HepG2 (cell line): ENCODE measurements around the gene SLC16A6. TPM values are rescaled to one million over a fixed set of nuclear protein-coding genes. Genes with fewer than 3 reads are reported as not detected.
A peak's percentile ranks its signal among the peaks of the same experiment; 100 is the strongest.

Experiments
- AGO1 ChIP-seq: fragments of 200-400 bp; formaldehyde crosslinking; IDR thresholded peaks from 2 replicates; pipeline ENCODE4 v1.6.1; 2017; ENCODE audit warnings: mild to moderate bottlenecking, low read depth, low read length, moderate library complexity; ENCODE audit not compliant: poor library complexity, severe bottlenecking
- GFI1 ChIP-seq: sonication (generic); formaldehyde crosslinking; IDR thresholded peaks from 2 replicates; pipeline ENCODE4 v1.5.0; 2020; ENCODE audit warnings: missing genetic modification reagents, mild to moderate bottlenecking, borderline replicate concordance
- HDAC2 ChIP-seq: sonication (generic); formaldehyde crosslinking; IDR thresholded peaks from 2 replicates; pipeline ENCODE4 v1.4.0; 2020; ENCODE audit warnings: missing genetic modification reagents
- HNF4A ChIP-seq: sonication (generic); formaldehyde crosslinking; IDR thresholded peaks from 2 replicates; pipeline ENCODE4 v1.4.0; 2020; ENCODE audit warnings: missing genetic modification reagents
- IRF2 ChIP-seq: IDR thresholded peaks from 2 replicates; pipeline ENCODE4 v1.6.1; 2018; ENCODE audit warnings: missing genetic modification reagents, missing compliant biosample characterization
- ISX ChIP-seq: sonication (generic); formaldehyde crosslinking; conservative IDR thresholded peaks from 2 replicates; pipeline ENCODE4 v1.5.0; 2020; ENCODE audit warnings: missing genetic modification reagents
- PCBP2 ChIP-seq: fragments of 200-400 bp; formaldehyde crosslinking; optimal IDR thresholded peaks from 2 replicates; pipeline ENCODE3; 2018; ENCODE audit warnings: low read length, low read depth; ENCODE audit not compliant: poor library complexity, severe bottlenecking
- YEATS2 ChIP-seq: sonication (generic); formaldehyde crosslinking; IDR thresholded peaks from 2 replicates; pipeline ENCODE4 v1.4.0; 2020; ENCODE audit warnings: missing genetic modification reagents, borderline replicate concordance
- ZC3H4 ChIP-seq: sonication (generic); formaldehyde crosslinking; IDR thresholded peaks from 2 replicates; pipeline ENCODE4 v1.4.0; 2020; ENCODE audit warnings: missing genetic modification reagents, borderline replicate concordance
- ZFP36L2 ChIP-seq: sonication (generic); formaldehyde crosslinking; IDR thresholded peaks from 2 replicates; pipeline ENCODE4 v1.4.0; 2020; ENCODE audit warnings: missing genetic modification reagents
- ZNF33A ChIP-seq: sonication (generic); formaldehyde crosslinking; IDR thresholded peaks from 2 replicates; pipeline ENCODE4 v1.5.1; 2020; ENCODE audit warnings: missing genetic modification reagents, mild to moderate bottlenecking, moderate library complexity, borderline replicate concordance
- ZNF788 ChIP-seq: sonication (generic); formaldehyde crosslinking; IDR thresholded peaks from 2 replicates; pipeline ENCODE4 v1.5.0; 2020; ENCODE audit warnings: mild to moderate bottlenecking, missing genetic modification reagents, borderline replicate concordance
- polyA plus RNA-seq, 8 experiments: library from polyadenylated mRNA; depleted of rRNA in 3 of 8; stranded (reverse) in 7 of 8; unstranded in 1 of 8; fragments of >200 nt; fragmentation: Illumina TruSeq in 4 of 8; extraction: Trizol in 4 of 8; gene quantifications; 2 replicates each; pipeline versions ENCODE4 v1.2.1 to v1.2.3, GENCODE V29; 2011 to 2016; ENCODE audit warnings: low read depth in 4 of 8, missing spikeins in 1 of 8, mixed read lengths in 1 of 8; ENCODE audit not compliant: insufficient read depth in 1 of 8
- total RNA-seq, 5 experiments: library from RNA; depleted of rRNA; stranded (reverse); fragments of >200 nt; fragmentation: Illumina TruSeq; extraction: Trizol; gene quantifications; 2 replicates each; pipeline ENCODE4 v1.2.3, GENCODE V29; 2016; ENCODE audit warnings: low read depth in 1 of 5
- TF ChIP-seq, protein P1 (sequence below): sonication (generic); formaldehyde crosslinking; IDR thresholded peaks from 2 replicates; pipeline ENCODE4 v1.5.0; 2020; ENCODE audit warnings: missing genetic modification reagents
- TF ChIP-seq, protein P2 (sequence below): IDR thresholded peaks from 2 replicates; pipeline ENCODE4 v1.6.1; 2016; ENCODE audit warnings: mild to moderate bottlenecking, missing biosample characterization, missing genetic modification reagents
- TF ChIP-seq, protein P3 (sequence below): sonication (generic); formaldehyde crosslinking; IDR thresholded peaks from 2 replicates; pipeline ENCODE4 v1.5.0; 2020; ENCODE audit warnings: missing genetic modification reagents
- TF ChIP-seq, protein P4 (sequence below): sonication (generic); formaldehyde crosslinking; IDR thresholded peaks from 2 replicates; pipeline ENCODE4 v1.4.0; 2020; ENCODE audit warnings: missing genetic modification reagents
- TF ChIP-seq, protein P5 (sequence below): sonication (generic); formaldehyde crosslinking; IDR thresholded peaks from 2 replicates; pipeline ENCODE4 v1.4.0; 2020; ENCODE audit warnings: mild to moderate bottlenecking, missing genetic modification reagents
- TF ChIP-seq, protein P6 (sequence below): sonication (generic); formaldehyde crosslinking; IDR thresholded peaks from 2 replicates; pipeline ENCODE4 v1.5.1; 2020; ENCODE audit warnings: missing genetic modification reagents, mild to moderate bottlenecking, borderline replicate concordance
- TF ChIP-seq, protein P7 (sequence below): IDR thresholded peaks from 2 replicates; pipeline ENCODE4 v1.6.1; 2016; ENCODE audit warnings: low read depth, borderline replicate concordance
- TF ChIP-seq, protein P8 (sequence below): sonication (generic); formaldehyde crosslinking; IDR thresholded peaks from 2 replicates; pipeline ENCODE4 v1.8.0; 2022; ENCODE audit warnings: missing genetic modification reagents, low read depth, mild to moderate bottlenecking, borderline replicate concordance

Gene SLC16A6
- total and polyA plus RNA-seq, 2 of the 13 experiments (the other 11 are each of a cell fraction or from before 2014, with no cell fraction given) = 1.1 to 44.7 TPM

DNA sequence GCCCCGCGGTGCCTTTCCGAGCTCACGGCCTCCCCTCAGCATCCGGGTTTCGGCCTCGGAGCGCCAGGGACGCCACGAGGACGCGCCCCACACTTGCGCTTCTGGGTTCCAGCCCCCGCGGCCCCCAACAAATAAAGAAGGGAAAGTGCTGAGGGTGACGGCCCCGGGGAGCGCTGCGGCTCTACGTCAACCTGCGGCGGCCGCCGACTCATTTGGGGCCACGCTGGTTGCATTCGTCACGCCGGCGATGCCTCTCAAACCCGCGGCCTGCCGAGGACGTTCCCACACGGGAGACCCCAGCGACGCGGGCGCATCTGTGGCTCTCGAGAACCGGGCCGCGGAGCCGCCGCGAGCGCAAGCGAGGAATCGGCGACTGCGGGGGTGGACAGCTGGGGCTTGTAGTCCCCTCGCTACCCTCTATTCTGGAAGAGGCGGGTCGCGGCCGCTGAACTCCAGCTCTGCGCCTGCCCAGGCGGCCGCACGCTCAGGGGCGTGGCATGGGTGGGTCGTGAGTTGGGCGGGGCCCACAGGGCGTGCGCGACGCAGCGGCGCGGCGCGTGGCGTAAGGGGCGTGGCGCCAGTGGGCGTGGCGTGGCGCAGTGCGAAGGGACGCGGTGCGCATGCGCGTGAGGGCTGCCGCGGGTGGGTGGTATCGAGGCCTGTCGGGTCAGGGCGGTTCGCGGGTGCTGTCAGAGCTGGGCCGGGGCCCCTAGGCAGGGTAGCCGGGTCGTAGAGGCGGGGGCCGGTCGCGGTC lies 43.3 kb downstream of the SLC16A6 start, which contains the start of gene AMZ2 (continued):
- no peak for TF ChIP-seq ZC3H4
- TF ChIP-seq, protein P1, sequence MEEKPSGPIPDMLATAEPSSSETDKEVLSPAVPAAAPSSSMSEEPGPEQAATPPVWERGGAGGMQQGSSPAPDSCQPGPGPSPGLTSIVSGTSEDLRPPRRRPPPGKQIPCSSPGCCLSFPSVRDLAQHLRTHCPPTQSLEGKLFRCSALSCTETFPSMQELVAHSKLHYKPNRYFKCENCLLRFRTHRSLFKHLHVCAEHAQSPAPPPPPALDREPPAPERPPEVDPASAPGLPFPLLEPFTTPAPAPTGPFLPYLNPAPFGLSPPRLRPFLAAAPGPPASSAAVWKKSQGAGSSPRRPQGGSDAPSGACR = peak; percentile 88
- peak; percentile 4; the same call in 1 of the 2 replicates for TF ChIP-seq ZNF788 (CRISPR knock-in tag)
- TF ChIP-seq, protein P2, sequence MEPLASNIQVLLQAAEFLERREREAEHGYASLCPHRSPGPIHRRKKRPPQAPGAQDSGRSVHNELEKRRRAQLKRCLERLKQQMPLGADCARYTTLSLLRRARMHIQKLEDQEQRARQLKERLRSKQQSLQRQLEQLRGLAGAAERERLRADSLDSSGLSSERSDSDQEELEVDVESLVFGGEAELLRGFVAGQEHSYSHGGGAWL = peak; percentile 84
- no peak; the same call in 1 of the 2 replicates for TF ChIP-seq ISX (CRISPR knock-in tag)
- TF ChIP-seq, protein P3, sequence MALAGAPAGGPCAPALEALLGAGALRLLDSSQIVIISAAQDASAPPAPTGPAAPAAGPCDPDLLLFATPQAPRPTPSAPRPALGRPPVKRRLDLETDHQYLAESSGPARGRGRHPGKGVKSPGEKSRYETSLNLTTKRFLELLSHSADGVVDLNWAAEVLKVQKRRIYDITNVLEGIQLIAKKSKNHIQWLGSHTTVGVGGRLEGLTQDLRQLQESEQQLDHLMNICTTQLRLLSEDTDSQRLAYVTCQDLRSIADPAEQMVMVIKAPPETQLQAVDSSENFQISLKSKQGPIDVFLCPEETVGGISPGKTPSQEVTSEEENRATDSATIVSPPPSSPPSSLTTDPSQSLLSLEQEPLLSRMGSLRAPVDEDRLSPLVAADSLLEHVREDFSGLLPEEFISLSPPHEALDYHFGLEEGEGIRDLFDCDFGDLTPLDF = no peak
- TF ChIP-seq ZNF33A (CRISPR knock-in tag) = no peak
- TF ChIP-seq ZFP36L2 (CRISPR knock-in tag) = no peak
- TF ChIP-seq, protein P4, sequence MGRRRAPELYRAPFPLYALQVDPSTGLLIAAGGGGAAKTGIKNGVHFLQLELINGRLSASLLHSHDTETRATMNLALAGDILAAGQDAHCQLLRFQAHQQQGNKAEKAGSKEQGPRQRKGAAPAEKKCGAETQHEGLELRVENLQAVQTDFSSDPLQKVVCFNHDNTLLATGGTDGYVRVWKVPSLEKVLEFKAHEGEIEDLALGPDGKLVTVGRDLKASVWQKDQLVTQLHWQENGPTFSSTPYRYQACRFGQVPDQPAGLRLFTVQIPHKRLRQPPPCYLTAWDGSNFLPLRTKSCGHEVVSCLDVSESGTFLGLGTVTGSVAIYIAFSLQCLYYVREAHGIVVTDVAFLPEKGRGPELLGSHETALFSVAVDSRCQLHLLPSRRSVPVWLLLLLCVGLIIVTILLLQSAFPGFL (CRISPR knock-in tag) = no peak
- TF ChIP-seq, protein P5, sequence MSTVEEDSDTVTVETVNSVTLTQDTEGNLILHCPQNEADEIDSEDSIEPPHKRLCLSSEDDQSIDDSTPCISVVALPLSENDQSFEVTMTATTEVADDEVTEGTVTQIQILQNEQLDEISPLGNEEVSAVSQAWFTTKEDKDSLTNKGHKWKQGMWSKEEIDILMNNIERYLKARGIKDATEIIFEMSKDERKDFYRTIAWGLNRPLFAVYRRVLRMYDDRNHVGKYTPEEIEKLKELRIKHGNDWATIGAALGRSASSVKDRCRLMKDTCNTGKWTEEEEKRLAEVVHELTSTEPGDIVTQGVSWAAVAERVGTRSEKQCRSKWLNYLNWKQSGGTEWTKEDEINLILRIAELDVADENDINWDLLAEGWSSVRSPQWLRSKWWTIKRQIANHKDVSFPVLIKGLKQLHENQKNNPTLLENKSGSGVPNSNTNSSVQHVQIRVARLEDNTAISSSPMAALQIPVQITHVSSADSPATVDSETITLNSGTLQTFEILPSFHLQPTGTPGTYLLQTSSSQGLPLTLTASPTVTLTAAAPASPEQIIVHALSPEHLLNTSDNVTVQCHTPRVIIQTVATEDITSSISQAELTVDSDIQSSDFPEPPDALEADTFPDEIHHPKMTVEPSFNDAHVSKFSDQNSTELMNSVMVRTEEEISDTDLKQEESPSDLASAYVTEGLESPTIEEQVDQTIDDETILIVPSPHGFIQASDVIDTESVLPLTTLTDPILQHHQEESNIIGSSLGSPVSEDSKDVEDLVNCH (CRISPR knock-in tag) = no peak
- no peak for TF ChIP-seq AGO1
- TF ChIP-seq, protein P6, sequence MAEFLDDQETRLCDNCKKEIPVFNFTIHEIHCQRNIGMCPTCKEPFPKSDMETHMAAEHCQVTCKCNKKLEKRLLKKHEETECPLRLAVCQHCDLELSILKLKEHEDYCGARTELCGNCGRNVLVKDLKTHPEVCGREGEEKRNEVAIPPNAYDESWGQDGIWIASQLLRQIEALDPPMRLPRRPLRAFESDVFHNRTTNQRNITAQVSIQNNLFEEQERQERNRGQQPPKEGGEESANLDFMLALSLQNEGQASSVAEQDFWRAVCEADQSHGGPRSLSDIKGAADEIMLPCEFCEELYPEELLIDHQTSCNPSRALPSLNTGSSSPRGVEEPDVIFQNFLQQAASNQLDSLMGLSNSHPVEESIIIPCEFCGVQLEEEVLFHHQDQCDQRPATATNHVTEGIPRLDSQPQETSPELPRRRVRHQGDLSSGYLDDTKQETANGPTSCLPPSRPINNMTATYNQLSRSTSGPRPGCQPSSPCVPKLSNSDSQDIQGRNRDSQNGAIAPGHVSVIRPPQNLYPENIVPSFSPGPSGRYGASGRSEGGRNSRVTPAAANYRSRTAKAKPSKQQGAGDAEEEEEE = no peak
- TF ChIP-seq, protein P7, sequence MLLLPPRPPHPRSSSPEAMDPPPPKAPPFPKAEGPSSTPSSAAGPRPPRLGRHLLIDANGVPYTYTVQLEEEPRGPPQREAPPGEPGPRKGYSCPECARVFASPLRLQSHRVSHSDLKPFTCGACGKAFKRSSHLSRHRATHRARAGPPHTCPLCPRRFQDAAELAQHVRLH (CRISPR knock-in tag) = peak; percentile 85
- TF ChIP-seq GFI1 (CRISPR knock-in tag) = peak; percentile 84; the same call in 1 of the 2 replicates
- TF ChIP-seq YEATS2 = peak; percentile 81
- peak; percentile 73 for TF ChIP-seq HDAC2 (CRISPR knock-in tag)
- TF ChIP-seq, protein P8, sequence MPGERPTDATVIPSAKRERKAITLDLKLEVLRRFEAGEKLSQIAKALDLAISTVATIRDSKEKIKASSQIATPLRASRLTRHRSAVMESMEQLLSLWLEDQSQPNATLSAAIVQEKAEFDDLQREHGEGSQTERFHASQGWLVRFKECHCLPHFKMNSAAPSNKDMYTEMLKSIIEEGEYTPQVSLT = no peak; the same call in 1 of the 2 replicates
- peak; percentile 87; the same call in 1 of the 2 replicates for TF ChIP-seq IRF2
- no peak for TF ChIP-seq HNF4A (CRISPR knock-in tag)
- TF ChIP-seq PCBP2 = no peak
